H1 (cell line): Measurements from ENCODE around the gene SHLD2. TPM values are rescaled to one million over a fixed set of nuclear protein-coding genes. Genes with fewer than 3 reads are reported as not detected.

Experiments
- CTCF ChIA-PET: fragments of 300-600 bp; sonication (Branson Sonifier 250); formaldehyde crosslinking; loops from one replicate; lab custom pipeline; 2021; ENCODE audit not compliant: partially characterized antibody; lab: Charles Lee
- POLR2A ChIA-PET: fragments of 300-600 bp; sonication (Branson Sonifier 250); formaldehyde crosslinking; loops from one replicate; lab custom pipeline; 2021; ENCODE audit warnings: inconsistent platforms; ENCODE audit not compliant: partially characterized antibody; lab: Charles Lee
- DNase-seq, 2 experiments: peaks; one replicate each; pipeline versions ENCODE4 v3.0.0 to v3.0.0-alpha.2; 2010 to 2022; ENCODE audit warnings: low spot score in 2 of 2, low read depth in 1 of 2, mixed read lengths in 1 of 2
- FAIRE-seq: peaks from 2 replicates; lab custom pipeline; 2011; peaks lifted over from hg19 to GRCh38; lab: Jason Lieb, UNC
- H2AFZ ChIP-seq: 2 replicates; pipeline ENCODE4 v1.8.1; 2012; ENCODE audit warnings: low read length, inconsistent platforms
- H2AK5ac ChIP-seq: 2 replicates; pipeline ENCODE4 v1.6.1; 2013; ENCODE audit warnings: low read depth, low read length
- H2BK120ac ChIP-seq: replicated peaks from 2 replicates; pipeline ENCODE3; 2013; ENCODE audit warnings: low read depth, low read length, inconsistent platforms
- H2BK12ac ChIP-seq: 2 replicates; pipeline ENCODE4 v1.6.1; 2013; ENCODE audit warnings: low read depth, low read length
- H2BK15ac ChIP-seq: 2 replicates; pipeline ENCODE4 v1.6.1; 2013; ENCODE audit warnings: low read length
- H2BK20ac ChIP-seq: 2 replicates; pipeline ENCODE4 v1.6.1; 2013; ENCODE audit warnings: low read length
- H2BK5ac ChIP-seq: 2 replicates; pipeline ENCODE4 v1.6.1; 2013; ENCODE audit warnings: low read depth, low read length
- H3K14ac ChIP-seq: 2 replicates; pipeline ENCODE4 v1.6.1; 2013; ENCODE audit warnings: inconsistent platforms; ENCODE audit not compliant: insufficient read length
- H3K18ac ChIP-seq: 2 replicates; pipeline ENCODE4 v1.6.1; 2013; ENCODE audit warnings: low read length; ENCODE audit errors: extremely low read depth
- H3K23ac ChIP-seq: 2 replicates; pipeline ENCODE4 v1.6.1; 2013; ENCODE audit warnings: inconsistent platforms; ENCODE audit not compliant: insufficient read length
- H3K23me2 ChIP-seq: 2 replicates; pipeline ENCODE4 v1.6.1; 2013; ENCODE audit warnings: low read depth, low read length
- H3K27ac ChIP-seq: 2 replicates; pipeline ENCODE4 v1.6.1; 2011; ENCODE audit warnings: low read depth, low read length, inconsistent platforms
- H3K27me3 ChIP-seq, 4 experiments: replicated peaks in 1 of 4; 1 replicate in 1 of 4; 2 replicates in 3 of 4; pipeline versions ENCODE4 v1.6.1 to v1.8.1; 2011 to 2013; ENCODE audit warnings: low read length in 3 of 4, mild to moderate bottlenecking in 3 of 4, inconsistent platforms in 2 of 4, mixed read lengths in 2 of 4, moderate library complexity in 1 of 4; ENCODE audit not compliant: control insufficient read depth in 3 of 4, insufficient read depth in 3 of 4; ENCODE audit errors: extremely low read depth in 1 of 4
- H3K36me3 ChIP-seq, 4 experiments: 2 replicates each; pipeline versions ENCODE4 v1.6.1 to v1.8.1; 2011 to 2013; ENCODE audit warnings: mild to moderate bottlenecking in 4 of 4, low read length in 3 of 4, moderate library complexity in 2 of 4, control low read depth in 1 of 4, inconsistent platforms in 1 of 4; ENCODE audit not compliant: insufficient read depth in 4 of 4, control insufficient read depth in 2 of 4
- H3K4ac ChIP-seq: replicated peaks from 2 replicates; pipeline ENCODE3; 2013; ENCODE audit warnings: low read length, low read depth, mixed read lengths, inconsistent platforms; ENCODE audit not compliant: insufficient read length
- H3K4me1 ChIP-seq, 4 experiments: replicated peaks in 1 of 4; 1 replicate in 1 of 4; 2 replicates in 3 of 4; pipeline versions ENCODE4 v1.6.1 to v1.8.1; 2011 to 2013; ENCODE audit warnings: low read length in 3 of 4, inconsistent platforms in 2 of 4, mixed read lengths in 1 of 4; ENCODE audit not compliant: insufficient read depth in 4 of 4, control insufficient read depth in 3 of 4
- H3K4me2 ChIP-seq, 2 experiments: 2 replicates each; pipeline versions ENCODE4 v1.6.1 to v1.8.1; 2011 to 2013; ENCODE audit warnings: low read depth in 2 of 2, low read length in 2 of 2, control low read depth in 1 of 2, inconsistent platforms in 1 of 2, mild to moderate bottlenecking in 1 of 2; ENCODE audit not compliant: insufficient read depth in 1 of 2
- H3K4me3 ChIP-seq, 4 experiments: fragments of 200-600, 300-600 bp in 1 of 4; sonication (generic), shearing (Covaris generic), sonication (Bioruptor Twin) in 1 of 4; 2 replicates each; pipeline versions ENCODE4 v1.5.1 to v1.8.1; 2011 to 2016; ENCODE audit warnings: low read length in 4 of 4, low read depth in 3 of 4, control low read depth in 2 of 4, inconsistent platforms in 2 of 4, mild to moderate bottlenecking in 2 of 4, mixed read lengths in 1 of 4, moderate library complexity in 1 of 4; ENCODE audit not compliant: insufficient read depth in 2 of 4; ENCODE audit errors: extremely low read depth in 1 of 4
- H3K56ac ChIP-seq: replicated peaks from 2 replicates; pipeline ENCODE3; 2013; ENCODE audit warnings: low read depth, mild to moderate bottlenecking, mixed read lengths, low read length, inconsistent platforms; ENCODE audit not compliant: insufficient read length
- H3K79me1 ChIP-seq: 2 replicates; pipeline ENCODE4 v1.6.1; 2013; ENCODE audit warnings: low read depth, low read length, control low read depth
- H3K79me2 ChIP-seq, 2 experiments: 2 replicates each; pipeline versions ENCODE4 v1.6.1 to v1.8.1; 2012 to 2013; ENCODE audit warnings: low read length in 2 of 2, mild to moderate bottlenecking in 2 of 2, inconsistent platforms in 1 of 2; ENCODE audit not compliant: insufficient read depth in 2 of 2, control insufficient read depth in 1 of 2
- H3K9ac ChIP-seq, 4 experiments: replicated peaks in 1 of 4; 1 replicate in 1 of 4; 2 replicates in 3 of 4; pipeline versions ENCODE4 v1.6.1 to v1.8.1; 2011 to 2013; ENCODE audit warnings: low read depth in 3 of 4, low read length in 3 of 4, control low read depth in 2 of 4, mild to moderate bottlenecking in 2 of 4, moderate library complexity in 2 of 4, inconsistent platforms in 1 of 4; ENCODE audit errors: extremely low read depth in 1 of 4
- H3K9me3 ChIP-seq, 2 experiments: 2 replicates each; pipeline versions ENCODE4 v1.6.1 to v1.8.1; 2012 to 2013; ENCODE audit warnings: mild to moderate bottlenecking in 2 of 2, moderate library complexity in 2 of 2, control low read depth in 1 of 2, inconsistent platforms in 1 of 2, low read depth in 1 of 2, low read length in 1 of 2, mixed read lengths in 1 of 2; ENCODE audit not compliant: insufficient read depth in 2 of 2
- H4K20me1 ChIP-seq, 2 experiments: replicated peaks in 1 of 2; 2 replicates each; pipeline versions ENCODE3 to v1.8.1; 2011 to 2013; ENCODE audit warnings: inconsistent platforms in 2 of 2, low read length in 2 of 2, mild to moderate bottlenecking in 1 of 2; ENCODE audit not compliant: insufficient read depth in 2 of 2, control insufficient read depth in 1 of 2
- H4K5ac ChIP-seq: 2 replicates; pipeline ENCODE4 v1.6.1; 2013; ENCODE audit warnings: low read length, low read depth, mixed read lengths, inconsistent platforms; ENCODE audit not compliant: insufficient read length
- H4K8ac ChIP-seq: 2 replicates; pipeline ENCODE4 v1.8.0; 2013; ENCODE audit warnings: mild to moderate bottlenecking, moderate library complexity, low read length, inconsistent platforms; ENCODE audit not compliant: insufficient read depth; ENCODE audit errors: extremely low read depth
- H4K91ac ChIP-seq: replicated peaks from 2 replicates; pipeline ENCODE3; 2013; ENCODE audit warnings: low read length, mixed read lengths, inconsistent platforms; ENCODE audit not compliant: insufficient read length
- CHD2 ChIP-seq: IDR thresholded peaks from 2 replicates; pipeline ENCODE4 v1.6.1; 2012; ENCODE audit warnings: low read length, improper control_type of control experiment
- WGBS, 2 experiments: shearing (Covaris generic) in 1 of 2; methylation state at CpG; one replicate each; pipeline versions ENCODE4 v1.1.6 to v1.1.7; 2013 to 2015; ENCODE audit warnings: low lambda C conversion rate in 2 of 2, mixed read lengths in 2 of 2, inconsistent platforms in 1 of 2, low coverage in 1 of 2, missing lambda C conversion rate in 1 of 2; ENCODE audit not compliant: insufficient replicate concordance in 2 of 2, insufficient coverage in 1 of 2, insufficient read length in 1 of 2; ENCODE audit errors: extremely low coverage in 1 of 2, missing lambda C conversion rate in 1 of 2; 5-methylcytosine and 5-hydroxymethylcytosine counted together
- polyA plus RNA-seq, 7 experiments: library from polyadenylated mRNA; depleted of rRNA in 3 of 7; stranded (reverse) in 5 of 7; unstranded in 2 of 7; fragments of >200 nt in 5 of 7; fragments of 200-250 nt in 2 of 7; gene quantifications; 1 replicate in 5 of 7; 2 replicates in 1 of 7; 4 replicates in 1 of 7; pipeline versions ENCODE4 v1.2.1 to v1.2.3, GENCODE V29; 2011 to 2013; ENCODE audit warnings: missing spikeins in 2 of 7, mixed read lengths in 2 of 7
- total RNA-seq: library from RNA; stranded (reverse); fragmentation: NEBNext Ultra II Directional; extraction: Animal tissue kit (Norgen Biotek cat#: 25700); gene quantifications from 2 replicates; pipeline ENCODE4 v1.2.1, GENCODE V29; 2021

Gene SHLD2
- total and polyA plus RNA-seq, 2 of the 8 experiments (the other 6 are each of a cell fraction or from before 2014, with no cell fraction given), result 7.9 to 32.4 TPM

GRCh38 chr10:87058171-87058570 lies 36.8 kb upstream of the SHLD2 start:
- H3K79me1 ChIP-seq, result no peaks in the 10 kb centered on the region
- no peak overlapping the region for H3K23ac ChIP-seq
- no peak for DNase-seq
- no peak overlapping the region for H2BK5ac ChIP-seq
- no peak overlapping the region for H2AFZ ChIP-seq
- H3K27me3 ChIP-seq, result no peaks in the 10 kb centered on the region
- H2AK5ac ChIP-seq, result no peak overlapping the region
- H3K23me2 ChIP-seq, result no peaks in the 10 kb centered on the region
- no peaks in the 10 kb centered on the region for H4K20me1 ChIP-seq
- no peak overlapping the region for H2BK15ac ChIP-seq
- no peak overlapping the region for H4K5ac ChIP-seq
- H4K91ac ChIP-seq, result no peak overlapping the region
- no peak overlapping the region for H3K18ac ChIP-seq
- H4K8ac ChIP-seq, result no peak overlapping the region
- ChIA-PET POLR2A (no interaction called here), CTCF (interaction anchor here (2.0 to 2.2 kb wide), 2 partner anchors 88 to 113 kb away, joined by 5 to 7 read pairs; no protein-coding TSS in a partner anchor)
- peaks cover 6 to 55% (median 31%) of the 10 kb centered on the region in 4 experiments; a peak in 7 of 8 replicates for H3K36me3 ChIP-seq
- no peaks in the 10 kb centered on the region for H3K79me2 ChIP-seq
- no peak overlapping the region for H3K27ac ChIP-seq
- H2BK120ac ChIP-seq, result no peak overlapping the region
- no peak for TF ChIP-seq CHD2
- H3K4me1 ChIP-seq, result no peaks in the 10 kb centered on the region
- no peak overlapping the region for H3K14ac ChIP-seq
- H2BK20ac ChIP-seq, result no peak overlapping the region
- H2BK12ac ChIP-seq, result no peak overlapping the region
- 91% methylated on average over 1 of the region's 1 CpG; no CpG with 5 or more reads in 1 of the 2 experiments for WGBS, 2 experiments
- no peak overlapping the region for H3K4ac ChIP-seq
- H3K4me3 ChIP-seq, result no peak overlapping the region
- no peak overlapping the region for H3K9ac ChIP-seq
- no peak overlapping the region for H3K56ac ChIP-seq
- FAIRE-seq, result no peak
- no peaks in the 10 kb centered on the region for H3K9me3 ChIP-seq
- no peak overlapping the region for H3K4me2 ChIP-seq
